ENCODE data around the gene PLA2G2E.
"Not testable (repeated sequence)": the region's sequence is repeated elsewhere in the genome, so short reads cannot be mapped to it uniquely, and the experiment has no call there.

The PLA2G2E gene

DNA sequence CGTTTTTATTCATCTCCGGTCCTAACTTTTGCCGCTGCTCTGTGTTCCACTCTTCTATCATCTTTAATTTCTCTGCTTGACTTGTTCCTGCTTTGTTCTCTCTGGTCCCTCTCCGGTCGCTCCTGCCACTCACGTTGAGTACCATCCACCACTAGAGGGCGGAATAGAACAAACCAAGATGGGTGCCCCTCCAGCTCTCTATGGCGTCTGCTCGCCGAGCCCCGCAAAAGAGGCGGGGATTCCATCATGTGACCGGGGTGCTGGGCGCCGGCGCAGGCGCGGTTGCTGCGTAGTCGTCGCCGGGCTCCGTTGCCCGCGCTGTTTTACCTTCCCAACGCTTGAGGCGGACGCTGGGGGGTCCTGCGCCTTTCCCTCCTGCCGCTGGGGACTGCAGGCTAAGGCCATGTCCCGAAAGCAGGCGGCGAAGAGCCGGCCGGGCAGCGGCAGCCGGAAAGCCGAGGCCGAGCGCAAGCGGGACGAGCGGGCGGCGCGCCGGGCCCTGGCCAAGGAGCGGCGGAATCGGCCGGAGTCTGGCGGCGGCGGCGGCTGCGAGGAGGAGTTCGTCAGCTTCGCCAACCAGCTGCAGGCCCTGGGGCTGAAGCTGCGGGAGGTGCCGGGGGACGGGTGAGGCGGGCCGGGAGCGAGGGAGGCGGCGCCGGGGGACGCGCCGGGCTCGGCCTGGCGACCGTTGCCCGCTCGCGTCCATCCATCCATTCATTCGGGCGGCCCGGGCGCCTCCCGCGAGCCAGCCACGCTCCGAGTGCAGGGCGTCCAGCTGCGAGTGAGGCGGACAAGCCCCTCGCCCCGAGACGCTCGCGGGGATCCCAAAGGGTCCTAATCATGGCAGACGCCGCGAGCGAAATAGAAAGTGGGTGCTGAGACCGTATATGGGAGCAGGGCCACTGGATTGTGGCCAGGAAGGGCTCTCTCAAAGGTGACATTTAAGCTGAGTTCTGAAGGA is 41.0 kb downstream of the PLA2G2E start, which contains the start of gene OTUD3:
OTUD3 (plus strand) TSS at position 285 of the 961 bp plus-strand sequence; CDS start at position 404, 119 bp downstream.
- DNase-seq = peak; percentile 98 to 100 (median 98)

- not testable (repeated sequence) for DNase-seq
Observed at GRCh38 chr1:19880841-19881240, 42.6 kb downstream of the PLA2G2E start.

DNA sequence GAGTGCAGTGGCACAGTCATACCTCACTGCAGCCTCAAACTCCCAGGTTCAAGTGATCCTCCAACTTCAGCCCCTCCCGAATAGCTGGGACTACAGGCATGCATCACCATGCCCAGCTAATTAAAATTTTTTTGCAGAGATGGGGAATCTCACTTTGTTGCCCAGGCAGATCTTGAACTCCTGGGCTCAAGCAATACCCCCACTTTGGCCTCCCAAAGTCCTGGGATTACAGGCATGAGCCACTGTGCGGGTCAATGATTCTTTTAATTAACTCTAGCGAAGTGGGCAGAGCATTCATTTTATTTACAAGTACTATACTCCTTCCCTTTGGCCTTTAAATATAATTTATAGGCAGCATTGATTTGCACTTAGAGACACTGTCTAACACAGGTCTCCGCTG is 43.8 kb downstream of the PLA2G2E start:
- no peak for DNase-seq

DNA sequence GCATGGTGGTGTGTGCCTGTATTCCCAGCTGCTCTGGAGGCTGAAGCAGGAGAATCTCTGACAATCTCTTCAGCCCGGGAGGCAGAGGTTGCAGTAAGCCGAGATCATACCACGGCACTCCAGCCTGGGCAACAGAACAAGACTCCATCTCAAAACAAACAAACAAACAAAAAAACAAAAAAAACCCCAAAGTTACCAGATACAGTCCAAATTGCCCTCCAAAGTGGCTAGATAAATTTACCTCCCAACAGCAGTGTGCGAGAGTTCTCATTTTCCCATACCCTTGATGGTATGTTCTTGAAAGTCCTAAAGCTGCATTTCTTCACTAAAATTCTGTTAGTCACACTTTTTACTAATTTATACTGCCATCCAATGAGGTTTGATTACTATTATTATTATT is 44.2 kb downstream of the PLA2G2E start:
- no peak for DNase-seq

DNA sequence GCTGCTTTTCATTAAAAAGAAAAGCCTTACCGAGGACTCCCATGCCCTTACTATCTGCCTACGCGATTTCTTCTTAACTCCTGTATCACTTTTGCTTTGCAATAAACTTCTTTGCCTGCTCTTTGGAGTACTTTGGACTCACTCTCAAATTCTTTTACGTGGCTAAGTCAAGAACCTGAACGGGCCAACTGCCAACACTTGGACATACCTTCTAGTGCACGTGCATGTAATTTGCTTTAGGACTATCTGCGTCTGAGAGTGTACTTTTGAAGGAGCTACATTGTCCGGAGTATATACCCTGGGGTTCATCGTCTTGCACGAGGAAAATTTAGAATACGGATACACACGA is 44.8 kb downstream of the PLA2G2E start:
- no peak for DNase-seq

- no peak for DNase-seq
Observed at GRCh38 chr1:19877821-19878636, 45.4 kb downstream of the PLA2G2E start.

- DNase-seq = peak in 1 of 4 experiments; percentile 3
Observed at GRCh38 chr1:19877181-19877750, 46.2 kb downstream of the PLA2G2E start.

GRCh38 chr1:19872190-19872589 is 51.2 kb downstream of the PLA2G2E start:
- DNase-seq = no peak

All from suppressor macrophage (primary cell).